GM19395 (cell line): ENCODE measurements around the gene C1orf232.

Experiments used
- ATAC-seq: cut with Tn5 transposase; IDR thresholded peaks from one replicate; pipeline ENCODE4 v1.9.1; 2021; ENCODE audit warnings: mild to moderate bottlenecking, moderate library complexity; ENCODE audit not compliant: unreplicated experiment

The C1orf232 gene

DNA sequence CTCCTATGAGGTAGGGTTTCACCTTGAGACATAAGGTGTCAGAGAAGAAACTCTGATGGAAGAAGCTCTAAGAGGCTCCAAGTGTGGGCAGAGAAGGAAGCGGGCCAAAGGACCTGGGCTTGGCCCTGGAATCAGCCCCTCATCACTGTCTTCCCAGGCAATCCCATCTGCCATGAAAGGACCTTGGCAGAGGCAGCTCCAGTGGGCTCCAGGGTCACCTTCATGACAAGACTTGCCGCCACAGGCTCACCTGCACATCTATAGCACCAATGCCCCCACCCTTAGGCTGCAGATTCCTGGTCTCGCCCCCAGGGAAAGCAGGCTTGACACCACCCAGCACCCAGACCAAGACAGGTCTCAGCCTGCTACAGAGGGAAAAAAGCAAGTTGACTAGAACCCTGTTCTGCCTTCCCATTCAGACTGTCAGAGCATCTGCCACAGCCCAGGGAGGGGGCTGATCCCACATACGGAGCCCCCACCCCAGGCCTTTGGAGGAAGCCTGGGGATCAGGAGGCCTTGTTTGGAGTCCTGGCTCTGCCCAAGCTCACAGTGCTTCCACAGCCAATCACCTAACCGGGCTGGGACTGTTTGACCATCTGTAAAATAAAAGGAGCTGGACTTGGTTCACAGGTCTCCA, 10.4 kb downstream of the C1orf232 start:
- no peak for ATAC-seq

DNA sequence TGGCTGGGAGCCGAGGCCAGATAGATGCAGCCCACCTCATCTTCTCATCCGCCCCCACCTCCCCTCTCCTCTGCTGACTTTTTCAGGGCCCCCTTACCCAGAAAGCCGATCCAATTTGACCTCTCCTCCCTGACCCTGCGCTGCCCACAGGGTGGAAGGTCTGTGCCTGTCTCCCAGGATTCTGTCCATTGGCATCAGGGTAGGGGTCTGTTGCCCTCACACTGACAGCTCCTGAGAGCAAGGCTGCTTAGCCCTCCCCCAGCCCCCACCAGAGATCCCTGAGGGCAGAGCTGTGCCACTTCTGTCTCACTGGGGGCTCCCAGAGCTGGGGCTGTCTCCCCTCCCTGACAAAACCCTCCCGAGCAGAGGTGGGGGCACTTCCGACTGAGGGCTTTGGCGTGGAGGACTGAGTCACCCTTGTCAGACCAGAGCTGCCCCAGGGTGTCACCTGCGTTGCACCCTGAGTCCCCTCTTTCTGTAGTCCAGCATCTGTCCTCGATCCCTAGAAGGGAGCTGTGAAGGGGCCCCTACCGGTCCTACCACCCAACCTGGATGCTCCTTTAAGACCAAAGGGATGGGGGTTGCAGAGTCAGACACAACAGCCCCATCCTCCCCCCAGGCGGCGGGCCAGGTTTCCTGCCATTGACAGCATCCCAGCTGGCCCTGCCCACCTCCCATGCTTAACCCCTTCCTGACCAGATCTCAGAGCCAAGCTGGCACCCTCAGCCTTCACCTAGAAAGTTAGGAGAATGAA, 12.3 kb downstream of the C1orf232 start:
- ATAC-seq, result no peak

DNA sequence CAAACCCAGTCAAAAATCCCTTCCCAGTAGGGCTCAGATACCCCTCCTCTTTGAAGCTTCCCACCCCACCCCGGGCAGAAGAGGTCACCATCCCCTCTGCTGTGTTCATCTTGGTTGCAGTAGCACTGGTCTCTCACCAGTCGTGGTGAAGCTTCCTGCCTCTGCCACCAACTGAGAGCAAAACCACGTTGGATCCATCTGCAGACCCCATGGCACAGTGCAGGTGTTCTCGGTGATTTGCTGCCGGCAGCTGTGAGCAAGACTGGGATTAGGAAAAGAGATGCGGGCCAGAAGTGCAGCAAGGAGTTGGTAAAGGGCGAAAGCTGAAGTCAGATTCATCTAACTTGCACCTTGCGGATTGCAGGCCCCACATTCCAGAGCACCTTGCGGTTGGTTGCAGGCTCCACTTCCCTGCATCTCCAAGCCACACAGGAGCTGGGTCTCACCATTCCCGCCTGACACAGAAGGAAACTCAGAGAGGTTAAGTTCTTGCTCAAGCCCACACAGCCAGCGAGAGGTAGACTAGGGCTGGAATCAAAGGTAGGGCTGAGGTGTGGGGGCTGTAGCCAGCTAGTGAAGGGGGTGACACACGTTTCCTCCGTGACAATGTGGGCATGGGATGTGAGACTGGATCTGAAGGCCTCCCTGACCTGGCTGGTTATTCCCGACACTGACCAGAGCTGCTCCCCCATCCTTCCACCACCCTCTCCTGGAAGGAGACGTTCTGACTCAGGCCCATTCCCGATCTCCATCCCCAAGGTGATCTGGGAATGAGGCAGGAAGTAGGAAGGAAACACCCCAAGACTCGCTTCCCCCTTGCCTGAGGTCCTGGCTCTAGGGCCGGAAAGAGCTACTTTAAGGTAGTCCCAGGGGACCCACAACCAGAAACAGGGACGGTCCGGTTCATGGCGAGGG, 13.1 kb downstream of the C1orf232 start:
- no peak for ATAC-seq

DNA sequence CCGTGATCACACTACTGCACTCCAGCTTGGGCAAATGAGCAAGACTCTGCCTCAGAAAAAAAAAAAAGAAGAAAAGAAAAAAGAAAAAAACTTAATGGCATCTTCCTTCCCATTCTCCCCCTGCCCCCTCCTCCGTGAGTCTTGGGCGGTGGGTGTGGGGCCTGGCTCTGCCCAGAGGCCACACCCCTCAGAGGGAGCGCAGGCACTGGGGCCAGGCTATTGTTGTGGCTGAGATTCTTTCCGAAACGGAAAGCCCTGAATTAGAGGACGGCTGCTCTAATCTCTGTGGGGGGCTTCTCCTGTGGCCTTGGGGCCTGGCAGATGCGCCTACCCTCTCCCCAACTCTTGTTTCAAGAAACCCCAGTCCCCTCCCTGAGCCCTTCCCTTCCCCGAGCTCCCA, 14.0 kb downstream of the C1orf232 start:
- no peak for ATAC-seq

DNA sequence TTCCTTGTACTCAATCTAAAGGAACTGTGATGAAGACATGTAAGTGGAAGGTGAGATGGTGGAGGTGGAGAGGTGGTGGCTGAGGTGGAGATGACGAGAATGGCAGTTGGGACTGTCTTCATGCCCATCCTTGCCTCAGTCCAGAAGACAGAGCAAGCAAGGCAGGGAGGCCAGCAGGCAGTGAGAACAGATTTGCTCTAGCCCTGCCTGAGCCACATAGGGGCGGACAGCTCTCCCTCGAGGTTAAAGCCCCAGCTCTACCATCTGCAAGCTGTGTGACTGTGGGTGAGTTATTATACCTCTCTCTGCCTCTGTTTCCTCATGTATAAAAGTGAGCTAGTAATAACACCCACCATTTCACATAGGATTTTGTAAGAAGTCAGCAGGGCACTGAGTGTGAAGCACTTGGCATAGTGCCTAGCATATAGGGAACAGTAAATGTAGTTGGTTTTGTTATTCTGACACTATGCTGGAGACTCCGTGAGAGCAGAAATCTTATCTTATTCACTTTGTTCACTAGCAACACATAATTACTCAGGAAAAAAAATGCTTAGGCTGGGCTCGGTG, 14.7 kb downstream of the C1orf232 start:
- ATAC-seq, result no peak

DNA sequence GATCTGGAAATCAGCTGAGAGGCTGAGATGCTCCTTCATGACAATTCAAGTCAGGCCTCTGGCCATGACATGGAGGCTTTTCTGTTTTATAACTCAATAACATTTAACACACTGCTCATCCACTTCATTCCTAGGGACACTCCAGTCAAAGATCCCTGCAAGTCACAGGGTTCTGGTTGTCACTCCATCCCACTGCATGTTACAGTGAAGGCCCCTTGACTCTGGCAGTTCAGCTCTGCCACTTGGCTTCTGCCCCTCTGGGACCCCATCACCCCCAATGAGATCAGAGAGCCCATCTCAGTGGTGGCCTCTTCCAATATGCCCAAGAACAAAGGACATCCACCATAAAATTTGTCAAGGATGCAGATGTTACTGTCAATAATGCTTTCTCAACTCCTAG, 19.9 kb downstream of the C1orf232 start:
- no peak for ATAC-seq

DNA sequence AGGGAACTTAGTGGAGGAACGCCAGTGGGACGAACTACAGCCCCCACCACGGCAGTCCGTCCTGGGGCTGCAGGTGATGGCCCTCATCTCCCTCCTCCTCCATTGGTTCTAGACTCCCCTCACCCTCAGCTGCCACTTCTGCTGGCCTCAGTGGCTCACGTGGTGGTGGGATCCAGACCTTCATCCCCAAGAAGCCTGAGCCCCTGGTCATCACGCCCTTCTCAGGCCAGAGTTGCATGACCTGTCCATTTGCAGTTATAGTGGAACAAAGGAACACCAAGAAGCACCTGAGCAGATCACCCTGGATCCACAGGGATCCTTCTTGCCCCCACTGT, 22.8 kb downstream of the C1orf232 start:
- no peak for ATAC-seq

DNA sequence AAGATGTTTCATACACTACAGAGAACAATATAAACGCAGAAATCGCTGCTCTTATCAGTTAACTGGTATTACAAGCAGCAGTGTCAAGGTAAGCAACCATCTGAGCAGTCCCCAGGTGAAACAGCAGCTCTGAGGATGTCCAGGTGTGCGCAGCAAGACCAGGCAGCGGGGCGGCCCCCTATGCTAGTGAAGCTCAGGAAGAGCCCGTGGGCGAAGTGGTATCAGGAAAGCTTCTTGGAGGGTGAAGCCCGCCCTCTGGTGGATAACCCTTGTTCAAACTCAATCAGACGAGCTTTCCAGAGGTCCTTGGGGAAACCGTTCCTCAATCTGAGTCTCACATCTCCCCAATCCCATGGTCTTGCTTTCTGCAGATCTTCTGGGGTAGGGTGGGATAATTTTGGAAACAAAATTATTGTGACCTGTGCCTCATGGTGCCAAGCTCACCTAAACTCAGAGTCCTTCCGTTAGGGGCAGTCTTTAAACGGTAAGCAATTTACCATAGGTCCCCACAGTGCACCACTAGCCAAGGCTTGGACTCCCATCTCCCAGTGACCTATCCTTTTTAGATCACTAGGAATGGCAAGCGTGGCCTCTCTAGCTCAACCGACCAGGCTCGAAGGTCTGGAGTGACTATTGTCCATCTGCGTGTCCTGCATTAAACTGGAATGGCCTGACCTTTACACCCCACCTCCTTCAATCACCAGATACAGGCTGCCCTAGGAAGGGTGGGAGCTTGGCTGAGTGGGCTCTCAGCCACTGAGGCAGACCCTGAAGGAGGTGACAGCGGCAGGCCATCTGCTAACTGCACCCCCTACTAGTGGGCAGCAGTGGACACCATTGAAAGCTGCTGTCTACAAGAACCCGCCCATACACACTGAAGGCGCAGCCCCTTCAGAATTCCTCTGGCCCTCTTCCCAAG, 23.5 kb downstream of the C1orf232 start:
- ATAC-seq, result no peak

DNA sequence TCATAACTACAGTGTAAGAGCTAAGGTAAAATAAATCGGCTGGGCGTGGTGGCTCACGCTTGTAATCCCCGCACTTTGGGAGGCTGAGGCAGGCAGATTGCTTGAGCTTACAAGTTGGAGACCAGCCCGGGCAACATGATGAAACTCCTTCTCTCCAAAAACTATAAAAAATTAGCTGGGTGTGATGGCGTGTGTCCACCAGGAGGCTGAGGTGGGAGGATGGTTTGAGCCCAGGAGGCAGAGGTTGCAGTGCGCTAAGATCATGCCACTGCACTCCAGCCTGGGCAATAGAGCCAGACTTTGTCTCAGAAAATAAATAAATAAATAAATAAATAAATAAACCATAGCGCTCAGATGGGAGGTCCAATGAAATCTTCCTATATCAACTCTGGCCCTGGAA, 26.6 kb downstream of the C1orf232 start:
- no peak for ATAC-seq

DNA sequence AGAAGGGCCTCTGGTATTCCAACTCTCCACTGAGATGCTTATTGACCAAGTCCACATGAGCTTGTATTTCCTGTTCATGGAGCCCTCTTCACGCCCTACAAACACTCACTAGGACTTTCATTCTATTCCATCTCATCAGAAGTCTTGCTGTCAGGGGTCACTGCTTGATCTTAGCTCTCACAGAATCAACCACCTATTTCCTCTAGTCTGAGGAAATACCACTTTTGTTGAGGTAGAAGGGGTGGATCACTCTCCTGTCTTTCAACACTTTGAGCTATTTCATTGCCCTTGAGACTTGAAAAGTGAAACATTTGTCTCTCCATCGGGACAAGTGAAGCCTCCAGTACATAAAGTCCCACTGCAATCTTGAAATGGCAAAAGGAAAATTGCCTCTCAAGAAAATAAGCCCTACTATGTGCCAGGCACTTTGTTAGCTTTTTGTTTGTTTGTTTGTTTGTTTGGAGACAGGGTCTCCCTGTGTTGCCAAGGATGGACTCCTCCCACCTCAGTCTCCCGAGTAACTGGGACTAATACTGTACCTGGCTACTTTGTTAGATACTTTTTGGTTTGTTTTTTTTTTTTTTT, 29.7 kb downstream of the C1orf232 start:
- ATAC-seq, result no peak

DNA sequence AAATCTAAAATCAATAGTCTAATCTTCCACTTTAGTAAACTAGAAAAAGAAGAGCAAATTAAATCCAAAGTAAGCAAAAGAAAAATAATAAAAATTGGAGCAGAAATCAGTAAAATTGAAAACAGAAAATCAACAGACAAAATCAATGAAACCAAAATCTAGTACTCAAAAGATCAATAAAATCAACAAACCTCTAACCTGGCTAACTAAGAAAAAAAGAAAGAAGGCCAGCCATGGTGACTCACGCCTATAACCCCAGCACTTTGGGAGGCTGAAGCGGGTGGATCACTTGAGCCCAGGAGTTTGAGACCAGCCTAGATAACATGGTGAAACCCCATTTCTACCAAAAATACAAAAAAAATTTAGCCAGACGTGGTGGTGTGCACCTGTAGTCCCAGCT, 34.3 kb downstream of the C1orf232 start:
- no peak for ATAC-seq

DNA sequence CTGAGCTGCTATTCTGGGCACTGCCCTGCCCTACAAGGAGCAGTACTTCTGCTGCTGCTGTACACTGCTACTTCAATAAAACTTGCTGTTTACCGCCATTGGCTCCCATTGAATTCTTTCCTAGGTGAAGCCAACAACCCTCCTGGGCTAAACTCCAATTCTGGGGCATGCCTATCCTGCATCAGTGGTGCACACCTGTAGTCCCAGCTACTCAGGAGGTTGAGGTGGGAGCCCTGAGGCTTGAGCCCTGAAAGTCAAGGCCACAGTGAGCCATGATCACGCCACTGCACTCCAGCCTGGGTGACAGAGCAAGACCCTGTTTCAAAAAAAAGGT, 36.0 kb downstream of the C1orf232 start:
- ATAC-seq, result no peak

DNA sequence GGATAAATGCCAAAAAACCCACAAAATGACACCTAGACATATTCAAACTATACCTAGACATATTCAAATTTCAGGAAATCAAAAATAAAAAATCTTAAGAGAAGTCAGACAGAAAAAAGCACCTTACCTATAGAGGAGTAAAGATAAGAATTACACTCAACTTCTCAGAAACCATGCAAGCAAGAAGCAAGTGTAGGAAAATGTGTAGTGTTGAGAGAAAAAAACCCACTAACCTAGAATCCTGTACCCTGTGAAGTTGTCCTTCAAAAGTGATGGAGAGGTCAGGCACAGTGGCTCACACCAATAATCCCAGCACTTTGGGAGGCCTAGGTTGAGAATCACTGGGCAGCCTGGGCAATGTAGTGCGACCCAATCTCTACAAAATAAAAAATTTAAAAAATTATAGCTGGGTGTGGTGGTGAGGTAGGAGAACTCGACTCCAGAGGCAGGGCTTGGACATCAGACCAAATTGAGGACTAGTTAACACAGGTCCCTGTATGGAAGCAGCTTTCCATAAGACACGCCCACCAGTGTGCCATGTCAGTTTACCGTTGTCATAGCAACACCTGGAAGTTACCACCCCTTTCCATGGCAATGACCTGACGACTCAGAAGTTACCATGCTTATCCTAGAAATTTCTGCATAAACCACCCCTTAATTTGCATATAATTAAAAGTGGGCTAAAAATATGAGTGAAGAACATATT, 36.5 kb downstream of the C1orf232 start:
- no peak for ATAC-seq

DNA sequence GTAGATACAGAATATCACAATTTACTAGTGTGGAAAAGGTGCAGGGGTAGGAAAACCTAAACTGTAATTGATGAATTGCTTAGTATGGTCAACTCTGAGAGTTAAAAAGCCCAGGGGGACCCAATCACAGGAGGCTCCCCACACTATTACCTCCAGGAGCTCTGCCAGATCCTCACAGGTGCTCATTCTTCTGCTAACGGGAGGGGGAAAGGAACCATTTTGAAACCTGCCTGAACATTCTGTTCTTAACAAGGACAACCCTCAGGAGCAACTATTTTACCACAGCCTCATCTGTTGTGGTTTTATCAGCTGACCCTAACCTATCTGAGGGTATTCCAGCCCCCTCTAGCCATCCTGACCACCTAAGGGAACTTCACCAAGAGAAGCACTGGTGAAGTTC, 38.1 kb downstream of the C1orf232 start:
- ATAC-seq, result no peak

DNA sequence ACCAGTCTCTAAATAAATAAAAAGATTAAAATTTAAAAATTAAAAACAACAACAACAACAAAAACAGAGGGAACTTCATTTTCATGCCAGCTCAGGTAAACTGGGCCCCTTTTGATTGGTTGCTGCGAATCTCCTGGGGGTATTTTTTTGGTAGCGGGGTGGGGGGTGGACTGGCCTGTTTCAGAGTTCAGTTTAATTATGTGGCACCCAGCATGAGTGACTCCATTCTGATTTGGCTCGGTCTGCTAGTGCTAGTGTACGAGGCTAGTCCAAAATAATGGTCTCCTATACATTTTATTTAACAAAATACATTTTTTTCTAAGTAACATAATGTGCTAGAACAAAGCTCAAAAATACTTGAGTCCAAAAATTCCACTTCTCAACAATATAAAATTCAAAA, 39.0 kb downstream of the C1orf232 start:
- no peak for ATAC-seq

DNA sequence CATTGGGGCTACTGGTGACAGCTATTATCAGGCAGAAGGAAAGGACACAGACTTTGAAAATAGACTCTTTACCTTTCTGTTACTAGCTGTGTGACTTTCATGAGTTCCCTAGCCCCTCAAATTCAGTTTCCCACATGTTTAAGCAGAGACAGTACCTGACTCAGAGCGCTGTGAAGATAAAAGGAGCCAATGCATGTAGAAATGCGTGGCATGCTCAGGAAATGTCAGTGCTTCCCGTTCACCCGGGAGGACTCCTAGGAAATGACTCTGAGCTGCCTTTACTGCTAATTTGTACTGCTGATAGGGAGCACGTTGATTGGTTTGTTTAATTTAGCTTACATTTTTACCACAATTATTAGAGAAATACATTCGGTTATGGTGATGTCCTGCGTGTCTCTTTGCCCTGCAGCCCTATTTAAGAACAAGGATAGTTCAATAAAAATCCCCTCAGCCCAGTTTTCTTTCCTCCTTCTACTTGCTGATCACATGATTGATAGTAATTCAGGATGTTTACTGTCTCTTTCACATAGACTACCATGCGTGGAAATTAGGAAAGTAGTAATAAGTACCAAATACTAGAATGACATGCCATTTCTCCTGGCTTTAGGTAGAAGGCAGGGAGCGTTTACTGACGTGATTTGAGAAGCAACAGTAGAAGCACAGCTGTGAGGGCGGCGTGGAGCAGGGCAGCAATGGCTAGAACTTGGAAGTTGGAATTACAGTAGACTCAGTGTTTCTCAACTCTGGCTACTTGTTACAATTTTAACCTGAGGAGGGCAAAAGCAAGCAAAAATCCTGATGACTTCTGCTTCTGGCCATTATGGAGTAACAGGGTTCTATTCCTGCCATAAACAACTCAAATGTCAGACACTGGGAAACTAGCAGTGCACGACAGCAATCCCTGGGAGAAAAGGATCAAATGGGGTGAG, 41.3 kb downstream of the C1orf232 start:
- no peak for ATAC-seq

DNA sequence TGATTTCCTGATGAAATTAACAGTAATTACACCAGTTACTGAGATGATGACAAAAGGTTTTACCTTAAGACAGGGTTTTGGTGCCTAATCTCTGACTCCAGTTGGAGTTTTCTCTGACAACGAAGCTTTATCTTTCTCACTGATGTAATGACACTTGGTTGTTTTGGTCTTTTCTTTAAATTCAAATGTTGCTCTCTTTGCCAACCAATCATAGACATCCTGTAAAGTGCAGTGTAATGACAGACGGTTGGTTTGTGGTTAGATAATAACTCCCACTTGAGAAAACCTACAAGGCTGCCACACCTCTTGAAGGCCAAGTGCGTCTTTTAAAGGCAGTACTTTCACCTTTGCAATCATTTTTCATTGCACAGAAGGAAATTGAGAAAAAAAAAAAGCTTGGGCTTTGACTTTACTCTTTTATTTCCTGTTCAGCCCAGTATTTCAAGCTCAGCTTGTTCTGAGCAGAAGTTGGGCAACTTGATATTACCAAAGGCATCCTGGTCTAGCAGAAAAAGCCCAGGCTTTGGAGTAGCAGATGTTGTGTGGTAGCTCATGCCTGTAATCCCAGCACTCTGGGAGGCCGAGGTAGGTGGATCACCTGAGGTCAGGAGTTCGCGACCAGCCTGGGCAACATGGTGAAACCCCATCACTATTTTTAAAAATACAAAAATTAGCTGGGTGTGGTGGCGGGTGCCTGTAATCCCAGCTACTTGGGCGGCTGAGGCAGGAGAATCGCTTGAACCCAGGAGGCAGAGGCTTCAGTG, 42.3 kb downstream of the C1orf232 start:
- peak; percentile 80 for ATAC-seq

DNA sequence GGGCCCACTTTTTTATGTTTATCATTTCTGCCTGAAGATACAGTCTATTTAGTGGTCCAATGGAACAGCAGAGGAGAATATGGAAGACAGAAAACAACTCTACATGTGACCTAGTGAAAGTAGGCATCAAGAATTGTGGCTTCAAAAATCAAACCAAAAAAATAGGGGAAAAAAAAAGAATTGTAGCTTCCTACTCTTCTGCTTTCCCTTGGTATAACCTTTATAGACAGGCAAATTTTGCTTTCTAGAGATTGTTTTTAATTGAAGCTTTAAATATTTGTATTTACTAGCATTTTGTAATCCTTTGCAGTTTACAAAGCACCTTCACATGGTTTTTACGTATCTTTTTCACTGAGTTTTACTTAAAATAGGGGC, 42.8 kb downstream of the C1orf232 start:
- ATAC-seq, result no peak
